Measurements from ENCODE around the gene CR1L.
A peak's percentile ranks its signal among the peaks of the same experiment; 100 is the strongest.
"Not testable (repeated sequence)": the region's sequence is repeated elsewhere in the genome, so short reads cannot be mapped to it uniquely, and the experiment has no call there.

CR1L gene

DNA sequence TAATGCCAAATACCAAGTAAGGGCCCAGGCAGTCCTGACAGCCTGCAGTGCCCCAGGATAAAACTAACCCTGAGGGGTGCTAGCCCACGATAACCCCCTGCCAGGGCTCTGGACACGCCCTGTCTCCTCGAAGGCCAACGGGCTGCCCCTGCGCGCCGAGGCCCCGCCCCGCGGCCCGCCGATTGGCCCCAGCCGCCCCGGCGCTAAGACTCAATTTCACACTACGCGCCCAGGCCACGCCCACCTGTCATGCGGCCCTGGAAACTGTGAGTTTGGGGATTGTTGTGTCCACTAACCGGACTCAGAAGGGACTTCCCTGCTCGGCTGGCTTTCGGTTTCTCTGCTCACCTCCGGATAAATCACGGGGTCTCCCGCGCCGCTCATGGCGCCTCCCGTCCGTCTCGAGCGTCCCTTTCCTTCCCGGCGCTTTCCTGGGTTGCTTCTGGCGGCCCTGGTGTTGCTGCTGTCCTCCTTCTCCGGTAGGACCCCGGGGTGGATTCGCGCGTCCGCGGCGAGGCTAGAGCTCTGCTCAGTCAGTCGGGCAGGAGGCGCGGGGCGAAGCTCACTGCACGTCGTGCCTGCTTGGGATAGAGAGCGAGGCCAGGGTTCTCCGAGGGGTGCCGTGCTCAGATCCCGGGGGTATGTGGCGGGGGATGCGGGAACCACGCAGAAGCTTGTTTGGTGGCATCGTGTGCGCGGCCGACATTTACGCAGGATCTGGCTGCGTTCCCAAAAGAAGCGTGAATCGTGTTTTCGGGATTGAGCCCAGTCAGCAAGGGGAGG lies at the start of gene CR1L:
CR1L (plus strand) TSS at position 282 of the 783 bp plus-strand sequence; CDS start at position 383, 101 bp downstream.
- Histone ChIP-seq H3K9ac (ENCODE audit: low read length in 5 of 5) (peak within 1 kb of the TSS in 3 of 5 donors; percentile 48 to 60 (median 59)), H3K4me1 (ENCODE audit: control insufficient read depth in 5 of 5, insufficient read depth in 5 of 5, low read length in 5 of 5) (peaks cover 0 to 15% (median 14%) of the 10 kb centered on the region in 5 donors), H3K27ac (ENCODE audit: low read depth, low read length) (no peak within 1 kb of the TSS), H3K27me3 (ENCODE audit: control insufficient read depth in 5 of 5, insufficient read depth in 4 of 5, low read length in 5 of 5) (no peaks in the 10 kb centered on the region), H3K4me3 (ENCODE audit: low read depth in 1 of 5, low read length in 5 of 5) (peak within 1 kb of the TSS; percentile 70 to 86 (median 75)), H3K9me3 (ENCODE audit: control insufficient read depth in 5 of 5, low read length in 5 of 5) (no peaks in the 10 kb centered on the region), H3K36me3 (ENCODE audit: control insufficient read depth in 5 of 5, insufficient read depth in 5 of 5, low read length in 5 of 5) (no peaks in the 10 kb centered on the region)

GRCh38 chr1:207603777-207604176 lies 41.2 kb upstream of the CR1L start:
- Histone ChIP-seq H3K27me3 (ENCODE audit: control insufficient read depth in 5 of 5, insufficient read depth in 4 of 5, low read length in 5 of 5) (no peaks in the 10 kb centered on the region), H3K27ac (ENCODE audit: low read depth, low read length) (no peak overlapping the region), H3K9me3 (ENCODE audit: control insufficient read depth in 5 of 5, low read length in 5 of 5) (no peaks in the 10 kb centered on the region), H3K36me3 (ENCODE audit: control insufficient read depth in 5 of 5, insufficient read depth in 5 of 5, low read length in 5 of 5) (no peaks in the 10 kb centered on the region), H3K4me3 (ENCODE audit: low read depth in 1 of 5, low read length in 5 of 5) (no peak overlapping the region), H3K4me1 (ENCODE audit: control insufficient read depth in 5 of 5, insufficient read depth in 5 of 5, low read length in 5 of 5) (no peaks in the 10 kb centered on the region), H3K9ac (ENCODE audit: low read length in 5 of 5) (no peak overlapping the region)

DNA sequence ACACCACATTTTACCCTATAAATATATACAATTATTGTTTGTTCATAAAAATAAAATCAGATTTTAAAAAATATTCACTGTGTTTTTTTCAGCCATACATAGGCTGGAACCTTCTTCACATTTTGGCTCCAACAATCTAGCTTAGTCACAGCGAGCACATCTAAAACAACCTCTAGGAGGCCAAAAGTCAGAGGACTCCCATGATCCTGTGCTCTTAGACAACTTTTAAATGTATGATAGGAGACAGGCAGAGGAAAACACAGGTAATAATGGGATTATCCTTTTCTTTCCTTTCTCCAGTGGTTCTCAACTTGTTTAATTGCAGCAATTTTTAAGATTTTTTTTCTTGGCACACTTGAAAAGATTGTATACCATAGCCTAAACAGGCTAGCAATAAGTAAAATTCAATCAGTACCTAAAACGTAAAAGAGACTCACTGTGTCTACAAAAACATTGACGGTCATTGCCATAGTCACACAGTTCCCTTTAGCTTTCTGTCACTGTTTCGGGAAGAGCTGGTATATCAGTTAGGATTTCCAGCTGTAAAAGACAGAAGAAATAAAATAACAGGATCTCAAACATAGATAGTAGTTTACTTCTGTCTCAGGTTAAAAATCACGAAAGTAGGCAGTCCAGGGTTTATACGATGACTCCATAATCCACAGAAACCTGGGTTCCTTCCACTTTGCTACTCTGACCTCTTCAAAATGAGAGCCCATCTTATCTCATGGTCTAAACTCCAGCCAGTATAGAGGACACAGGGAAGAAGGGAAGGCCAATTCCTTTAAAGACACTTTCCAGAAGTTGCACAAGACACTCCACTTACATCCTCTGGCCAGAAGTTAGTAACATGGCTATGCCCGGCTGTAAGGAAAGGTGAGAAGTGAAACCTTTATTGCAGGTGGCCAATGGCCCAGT lies 39.2 kb upstream of the CR1L start:
- Histone ChIP-seq H3K9ac (ENCODE audit: low read length in 5 of 5) (no peak overlapping the region), H3K4me1 (ENCODE audit: control insufficient read depth in 5 of 5, insufficient read depth in 5 of 5, low read length in 5 of 5) (no peaks in the 10 kb centered on the region), H3K36me3 (ENCODE audit: control insufficient read depth in 5 of 5, insufficient read depth in 5 of 5, low read length in 5 of 5) (no peaks in the 10 kb centered on the region), H3K4me3 (ENCODE audit: low read depth in 1 of 5, low read length in 5 of 5) (no peak overlapping the region), H3K9me3 (ENCODE audit: control insufficient read depth in 5 of 5, low read length in 5 of 5) (no peaks in the 10 kb centered on the region), H3K27me3 (ENCODE audit: control insufficient read depth in 5 of 5, insufficient read depth in 4 of 5, low read length in 5 of 5) (no peaks in the 10 kb centered on the region), H3K27ac (ENCODE audit: low read depth, low read length) (no peak overlapping the region)

DNA sequence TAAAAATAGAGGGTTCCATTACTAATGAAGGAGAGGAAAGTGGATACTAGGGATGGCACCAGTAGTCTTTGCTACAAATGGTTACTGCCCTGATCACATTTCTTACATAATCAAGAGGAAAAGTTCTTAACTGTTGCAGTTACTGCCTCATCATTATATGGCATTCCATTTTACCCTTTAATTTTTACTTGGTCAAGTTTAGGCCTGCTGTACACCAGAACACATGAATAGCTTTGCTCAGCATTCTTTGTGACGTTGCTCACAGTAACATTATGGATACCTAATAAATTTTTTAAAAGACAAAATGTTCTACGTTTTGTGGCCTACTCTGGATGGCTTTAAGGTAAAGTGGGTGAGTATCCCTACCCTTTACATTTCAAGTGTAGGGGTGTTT lies 38.6 kb upstream of the CR1L start:
- H3K36me3 ChIP-seq (ENCODE audit: control insufficient read depth in 5 of 5, insufficient read depth in 5 of 5, low read length in 5 of 5) = no peaks in the 10 kb centered on the region
- H3K4me3 ChIP-seq (ENCODE audit: low read depth in 1 of 5, low read length in 5 of 5) = no peak overlapping the region
- no peaks in the 10 kb centered on the region for H3K9me3 ChIP-seq (ENCODE audit: control insufficient read depth in 5 of 5, low read length in 5 of 5)
- no peaks in the 10 kb centered on the region for H3K27me3 ChIP-seq (ENCODE audit: control insufficient read depth in 5 of 5, insufficient read depth in 4 of 5, low read length in 5 of 5)
- no peak overlapping the region for H3K9ac ChIP-seq (ENCODE audit: low read length in 5 of 5)
- H3K4me1 ChIP-seq (ENCODE audit: control insufficient read depth in 5 of 5, insufficient read depth in 5 of 5, low read length in 5 of 5) = no peaks in the 10 kb centered on the region
- H3K27ac ChIP-seq (ENCODE audit: low read depth, low read length) = no peak overlapping the region

DNA sequence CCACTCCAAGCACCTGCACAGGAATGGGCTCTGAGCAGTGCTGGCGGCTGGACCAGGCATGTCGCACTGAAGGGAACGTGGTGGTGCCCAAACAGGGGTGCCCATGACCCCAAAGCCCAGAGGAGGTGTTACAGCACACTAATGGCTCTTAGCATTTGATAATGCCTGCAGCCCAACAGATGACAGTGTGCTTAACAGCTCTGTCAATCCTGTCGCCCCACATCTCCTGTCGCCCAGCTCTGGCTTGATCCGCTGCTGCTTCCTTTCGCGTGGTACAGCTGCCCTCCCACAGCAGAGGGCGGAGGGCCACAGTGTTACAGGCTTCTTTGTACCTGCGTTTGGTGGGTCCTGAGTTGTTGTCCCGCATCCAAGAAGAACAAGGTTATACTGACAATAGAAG lies 32.2 kb upstream of the CR1L start:
- H3K4me1 ChIP-seq (ENCODE audit: control insufficient read depth in 5 of 5, insufficient read depth in 5 of 5, low read length in 5 of 5) = no peaks in the 10 kb centered on the region
- peaks cover 0 to 7% (median 0%) of the 10 kb centered on the region in 5 donors for H3K36me3 ChIP-seq (ENCODE audit: control insufficient read depth in 5 of 5, insufficient read depth in 5 of 5, low read length in 5 of 5)
- H3K9me3 ChIP-seq (ENCODE audit: control insufficient read depth in 5 of 5, low read length in 5 of 5) = peaks cover 0 to 3% (median 0%) of the 10 kb centered on the region in 5 donors
- no peak overlapping the region for H3K9ac ChIP-seq (ENCODE audit: low read length in 5 of 5)
- H3K4me3 ChIP-seq (ENCODE audit: low read depth in 1 of 5, low read length in 5 of 5) = no peak overlapping the region
- H3K27ac ChIP-seq (ENCODE audit: low read depth, low read length) = no peak overlapping the region
- peaks cover 0 to 5% (median 0%) of the 10 kb centered on the region in 5 donors for H3K27me3 ChIP-seq (ENCODE audit: control insufficient read depth in 5 of 5, insufficient read depth in 4 of 5, low read length in 5 of 5)

- no peak overlapping the region for H3K4me3 ChIP-seq (ENCODE audit: low read depth in 1 of 5, low read length in 5 of 5)
- no peak overlapping the region for H3K27ac ChIP-seq (ENCODE audit: low read depth, low read length)
- H3K9ac ChIP-seq (ENCODE audit: low read length in 5 of 5) = no peak overlapping the region
- no peaks in the 10 kb centered on the region for H3K36me3 ChIP-seq (ENCODE audit: control insufficient read depth in 5 of 5, insufficient read depth in 5 of 5, low read length in 5 of 5)
- no peaks in the 10 kb centered on the region for H3K9me3 ChIP-seq (ENCODE audit: control insufficient read depth in 5 of 5, low read length in 5 of 5)
- peaks cover 0 to 3% (median 0%) of the 10 kb centered on the region in 5 donors for H3K4me1 ChIP-seq (ENCODE audit: control insufficient read depth in 5 of 5, insufficient read depth in 5 of 5, low read length in 5 of 5)
- H3K27me3 ChIP-seq (ENCODE audit: control insufficient read depth in 5 of 5, insufficient read depth in 4 of 5, low read length in 5 of 5) = no peaks in the 10 kb centered on the region
Observed at GRCh38 chr1:207619871-207620542, 24.9 kb upstream of the CR1L start.

DNA sequence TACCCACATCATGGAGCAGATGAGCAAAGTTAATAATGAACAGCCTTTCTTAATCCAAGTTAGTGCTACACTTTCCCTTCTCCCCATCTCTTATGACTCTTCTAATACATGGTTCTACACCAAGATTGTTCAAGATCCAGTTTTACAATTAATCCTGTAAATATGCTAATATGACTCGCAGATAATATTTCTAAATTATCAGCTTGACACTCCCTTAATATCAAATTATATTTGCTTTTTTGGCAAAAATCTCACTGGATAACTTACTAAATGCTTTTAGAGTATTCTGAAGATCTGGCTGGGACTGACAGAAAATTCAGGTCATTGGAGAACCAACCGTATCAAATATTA lies 24.4 kb upstream of the CR1L start:
- no peak overlapping the region for H3K9ac ChIP-seq (ENCODE audit: low read length in 5 of 5)
- H3K27ac ChIP-seq (ENCODE audit: low read depth, low read length) = no peak overlapping the region
- H3K4me1 ChIP-seq (ENCODE audit: control insufficient read depth in 5 of 5, insufficient read depth in 5 of 5, low read length in 5 of 5) = peaks cover 0 to 3% (median 0%) of the 10 kb centered on the region in 5 donors
- H3K36me3 ChIP-seq (ENCODE audit: control insufficient read depth in 5 of 5, insufficient read depth in 5 of 5, low read length in 5 of 5) = no peaks in the 10 kb centered on the region
- H3K9me3 ChIP-seq (ENCODE audit: control insufficient read depth in 5 of 5, low read length in 5 of 5) = no peaks in the 10 kb centered on the region
- no peaks in the 10 kb centered on the region for H3K27me3 ChIP-seq (ENCODE audit: control insufficient read depth in 5 of 5, insufficient read depth in 4 of 5, low read length in 5 of 5)
- H3K4me3 ChIP-seq (ENCODE audit: low read depth in 1 of 5, low read length in 5 of 5) = no peak overlapping the region

DNA sequence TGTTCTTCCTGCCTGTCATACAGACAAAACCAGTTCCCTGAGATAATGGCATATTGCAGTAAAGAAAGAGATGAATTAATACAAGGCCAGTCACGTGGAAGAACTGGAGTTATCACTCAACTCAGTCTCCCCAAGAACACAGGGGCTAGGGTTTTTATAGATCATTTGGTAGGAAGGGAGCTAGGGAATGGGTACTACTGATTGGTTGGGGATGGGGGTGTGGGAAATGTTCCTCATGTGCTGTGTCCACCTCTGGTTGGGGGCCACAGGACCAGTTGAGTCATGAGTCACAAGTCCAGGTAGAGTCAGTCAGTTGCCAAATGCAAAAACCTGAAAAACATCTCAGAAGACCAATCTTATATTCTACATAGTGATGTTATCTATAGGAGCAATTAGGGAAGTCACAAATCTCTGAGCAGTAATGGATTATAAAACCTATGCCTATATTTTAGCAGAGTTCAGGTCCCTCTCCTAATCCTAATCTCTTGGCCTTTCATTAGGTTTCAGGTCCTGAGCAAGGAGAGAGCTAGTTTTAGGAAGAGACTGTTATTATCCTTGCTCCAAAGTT lies 19.3 kb upstream of the CR1L start:
- H3K4me1 ChIP-seq (ENCODE audit: control insufficient read depth in 5 of 5, insufficient read depth in 5 of 5, low read length in 5 of 5) = not testable (repeated sequence)

GRCh38 chr1:207626972-207627337 lies 18.0 kb upstream of the CR1L start:
- Histone ChIP-seq H3K27me3 (ENCODE audit: control insufficient read depth in 5 of 5, insufficient read depth in 4 of 5, low read length in 5 of 5) (no peaks in the 10 kb centered on the region), H3K4me1 (ENCODE audit: control insufficient read depth in 5 of 5, insufficient read depth in 5 of 5, low read length in 5 of 5) (peaks cover 0 to 4% (median 0%) of the 10 kb centered on the region in 5 donors), H3K9me3 (ENCODE audit: control insufficient read depth in 5 of 5, low read length in 5 of 5) (no peaks in the 10 kb centered on the region), H3K9ac (ENCODE audit: low read length in 5 of 5) (no peak overlapping the region), H3K27ac (ENCODE audit: low read depth, low read length) (no peak overlapping the region), H3K36me3 (ENCODE audit: control insufficient read depth in 5 of 5, insufficient read depth in 5 of 5, low read length in 5 of 5) (peaks cover 0 to 3% (median 0%) of the 10 kb centered on the region in 5 donors), H3K4me3 (ENCODE audit: low read depth in 1 of 5, low read length in 5 of 5) (no peak overlapping the region)

More for the DNA sequence above, 19.3 kb upstream of the CR1L start:
- not testable (repeated sequence) for H3K27me3 ChIP-seq (ENCODE audit: control insufficient read depth in 5 of 5, insufficient read depth in 4 of 5, low read length in 5 of 5); H3K27ac ChIP-seq (ENCODE audit: low read depth, low read length); H3K4me3 ChIP-seq (ENCODE audit: low read depth in 1 of 5, low read length in 5 of 5); H3K36me3 ChIP-seq (ENCODE audit: control insufficient read depth in 5 of 5, insufficient read depth in 5 of 5, low read length in 5 of 5); H3K9ac ChIP-seq (ENCODE audit: low read length in 5 of 5); H3K9me3 ChIP-seq (ENCODE audit: control insufficient read depth in 5 of 5, low read length in 5 of 5)

Measured in subcutaneous abdominal adipose tissue (tissue), 5 donors.